Stimulated activated CD4-positive, alpha-beta T cell treated with anti-CD3 and anti-CD28 coated beads, Interleukin-15, amount 100 ng/mL, for 48 hours (primary cell): ENCODE results near the gene PLCH2.
"Not testable (repeated sequence)": the region's sequence is repeated elsewhere in the genome, so short reads cannot be mapped to it uniquely, and the experiment has no call there.

Experiments
- DNase-seq, 2 donors: peaks; one replicate each; pipeline ENCODE4 v3.0.0-alpha.2; 2020; ENCODE audit warnings: low read depth in 2 of 2

PLCH2 gene

DNA sequence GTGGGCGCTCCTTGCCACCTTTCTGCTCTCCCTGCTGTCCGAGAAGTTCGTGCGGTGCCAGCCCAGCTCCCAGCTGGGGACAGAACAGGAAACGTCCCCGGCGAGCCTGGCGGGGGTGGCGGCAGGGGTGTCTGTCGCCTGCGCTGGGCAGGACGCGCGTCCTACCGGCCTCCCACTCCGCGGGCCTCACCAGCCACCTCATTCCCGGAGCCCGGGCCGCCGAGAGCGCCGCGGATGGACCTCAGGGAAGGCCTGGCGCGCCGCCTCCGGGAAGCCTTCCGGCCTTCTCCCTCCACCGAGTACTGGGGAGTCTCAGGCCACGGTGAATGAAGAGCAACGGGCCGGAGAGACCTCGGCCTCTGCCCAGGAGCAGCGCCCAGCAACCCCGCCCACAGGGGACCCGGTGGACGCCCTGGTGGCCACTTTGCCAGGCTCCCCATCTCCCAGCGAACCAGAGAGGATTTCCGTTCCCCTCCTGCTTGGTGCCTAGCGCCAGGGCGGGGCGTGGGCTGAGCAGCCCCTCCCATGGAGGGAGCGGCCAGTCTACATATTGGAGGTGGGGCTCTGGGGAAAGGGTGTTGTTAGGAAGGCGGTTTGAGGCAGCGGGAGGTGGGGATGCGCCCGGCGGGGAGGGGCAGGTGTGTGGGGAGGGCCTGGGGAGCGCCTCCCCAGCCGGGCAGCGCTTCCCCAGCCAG lies 70.6 kb downstream of the PLCH2 start:
- peak; percentile 74 to 78 for DNase-seq

DNA sequence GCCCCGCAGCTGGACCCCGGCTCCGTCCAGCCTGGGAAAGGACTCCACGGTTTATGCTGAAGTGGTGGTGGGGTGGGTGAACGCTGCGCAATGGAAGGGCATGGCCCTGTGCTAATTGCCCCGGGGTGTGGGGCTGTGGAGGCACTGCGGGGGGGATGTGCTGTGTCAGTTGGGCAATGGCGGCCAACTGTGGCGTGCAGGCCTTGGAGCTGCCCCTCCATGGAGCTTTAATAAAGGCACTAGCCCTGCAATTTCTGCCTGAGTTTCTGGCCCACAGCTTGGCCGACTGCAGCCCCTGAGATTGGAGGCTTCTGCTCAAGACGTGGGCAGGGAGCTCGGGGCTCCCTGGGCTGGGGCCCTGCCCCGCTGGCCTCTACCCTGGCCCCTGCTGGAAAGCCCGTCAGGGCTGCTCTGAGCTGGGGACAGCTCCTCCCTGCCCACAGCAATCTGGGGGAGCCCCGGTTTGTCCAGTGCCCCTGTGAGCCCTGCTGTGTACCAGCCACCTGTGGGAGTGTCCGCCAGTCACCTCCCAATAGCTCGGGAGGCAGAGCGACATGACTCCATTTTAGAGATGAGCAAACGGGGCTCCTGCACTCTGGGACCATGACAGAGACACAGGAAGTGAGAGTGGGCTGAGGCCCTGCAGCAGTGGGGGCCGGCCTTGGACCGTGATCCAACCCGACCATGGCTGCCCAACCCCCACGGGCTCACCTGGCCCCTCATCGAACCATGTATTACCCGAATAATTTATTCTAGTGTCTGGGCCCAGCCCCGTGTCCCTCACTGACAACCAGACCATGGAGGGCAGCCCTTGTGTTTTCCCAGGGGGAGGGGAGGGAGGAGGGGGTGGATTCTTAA lies 71.3 kb downstream of the PLCH2 start:
- DNase-seq = peak; percentile 59 to 66

DNA sequence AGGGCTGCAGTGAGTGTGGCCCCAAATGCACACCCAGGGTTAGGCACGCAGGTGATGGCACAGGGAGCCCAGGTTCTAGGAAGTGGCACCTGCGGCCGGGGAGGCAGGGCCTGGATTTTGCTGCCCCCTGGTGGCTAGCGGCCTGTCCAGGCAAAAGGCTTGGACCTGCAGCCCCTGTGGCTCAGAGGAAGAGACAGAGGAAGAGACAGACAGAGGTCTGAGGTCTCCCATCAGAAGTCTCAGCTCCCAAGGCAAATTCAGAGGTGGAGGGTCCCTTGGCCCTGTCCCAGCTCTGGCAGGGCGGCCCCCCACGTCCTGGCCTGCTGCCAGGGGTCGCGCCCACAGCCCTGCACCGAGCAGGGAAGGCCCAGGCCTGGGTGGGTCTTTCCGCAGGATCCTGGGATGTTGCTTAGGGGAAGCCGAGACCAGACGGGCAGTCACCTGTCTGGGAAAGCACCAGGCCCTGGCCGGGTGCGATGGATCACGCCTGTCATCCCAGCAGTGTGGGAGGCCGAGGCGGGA lies 72.0 kb downstream of the PLCH2 start:
- peak; percentile 74 to 85 for DNase-seq

DNA sequence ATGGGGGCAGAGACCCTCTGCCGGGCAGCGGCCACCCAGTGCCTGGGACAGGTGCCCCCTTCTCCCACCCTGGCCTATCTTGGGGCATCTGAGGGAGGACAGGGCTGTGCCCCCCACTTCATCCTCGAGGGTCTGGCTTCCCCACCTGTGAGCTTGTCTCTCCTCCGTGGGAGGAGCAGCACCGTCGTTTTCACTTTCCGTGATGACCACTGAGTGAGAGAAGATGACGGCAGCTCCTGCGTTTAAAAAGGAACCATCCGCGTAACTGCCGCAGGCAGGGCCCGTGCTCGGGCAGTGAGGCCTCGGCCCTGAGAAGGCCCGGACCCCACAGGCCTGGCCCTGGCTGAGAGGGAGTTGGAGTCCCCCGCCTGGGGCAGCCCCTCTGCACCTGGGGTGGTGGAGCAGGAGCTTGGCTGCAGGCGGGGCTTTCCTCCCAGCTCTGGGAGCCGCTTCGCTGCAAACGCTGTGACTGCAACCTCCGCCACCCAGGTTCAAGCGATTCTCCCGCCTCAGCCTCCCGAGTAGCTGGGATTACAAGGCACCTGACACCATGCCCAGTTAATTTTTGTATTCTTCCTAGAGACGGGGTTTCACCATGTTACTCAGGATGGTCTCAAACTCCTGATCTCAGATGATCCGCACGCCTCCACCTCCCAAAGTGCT lies 73.4 kb downstream of the PLCH2 start:
- DNase-seq = not testable (repeated sequence)

DNA sequence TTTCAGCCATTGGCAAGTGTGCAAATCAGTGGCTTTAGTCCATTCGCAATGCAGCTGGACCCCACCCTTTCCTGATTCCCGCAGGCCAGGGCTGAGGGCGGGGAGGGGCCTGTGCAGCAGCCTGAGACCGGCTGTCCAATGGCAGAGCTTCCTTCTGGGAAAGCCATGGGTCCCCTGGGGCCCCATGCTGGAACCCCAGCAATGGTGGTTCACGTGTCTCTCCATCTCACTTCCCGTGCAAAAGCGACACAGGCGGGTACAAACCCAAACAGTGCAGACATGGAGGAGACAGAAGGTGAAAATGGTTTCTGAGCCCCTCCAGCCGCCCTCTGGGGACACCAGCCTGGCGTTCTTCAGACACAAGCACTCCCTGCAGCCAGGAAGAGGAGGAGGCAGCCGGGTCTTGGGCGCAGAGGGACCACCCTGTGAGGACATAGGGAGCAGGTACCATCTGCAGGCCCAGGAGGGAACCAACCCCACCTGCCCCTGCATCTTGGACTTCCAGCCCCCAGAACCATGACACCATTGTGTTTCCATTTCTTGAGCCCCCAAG lies 74.3 kb downstream of the PLCH2 start:
- not testable (repeated sequence) for DNase-seq

DNA sequence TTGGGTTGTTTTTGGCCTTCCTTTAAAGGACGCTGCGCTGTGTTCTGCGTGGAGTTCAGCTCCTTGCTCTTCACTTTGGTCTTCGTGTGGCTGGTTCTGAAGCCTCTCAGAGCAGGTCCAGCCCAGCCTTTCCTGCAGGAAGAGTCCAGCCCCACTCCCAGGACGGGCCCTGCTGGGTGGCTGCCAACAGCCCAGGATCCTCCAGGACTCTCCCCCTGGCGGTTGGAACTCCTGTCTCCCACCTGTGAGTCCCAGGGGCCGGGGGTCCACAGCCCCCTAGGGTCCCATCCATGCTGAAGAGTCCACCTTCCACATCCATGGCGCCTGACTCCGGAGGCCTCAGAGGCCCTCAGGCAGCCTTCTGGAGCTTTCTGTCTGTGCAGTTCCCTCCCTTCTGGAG lies 75.5 kb downstream of the PLCH2 start:
- DNase-seq = not testable (repeated sequence)

DNA sequence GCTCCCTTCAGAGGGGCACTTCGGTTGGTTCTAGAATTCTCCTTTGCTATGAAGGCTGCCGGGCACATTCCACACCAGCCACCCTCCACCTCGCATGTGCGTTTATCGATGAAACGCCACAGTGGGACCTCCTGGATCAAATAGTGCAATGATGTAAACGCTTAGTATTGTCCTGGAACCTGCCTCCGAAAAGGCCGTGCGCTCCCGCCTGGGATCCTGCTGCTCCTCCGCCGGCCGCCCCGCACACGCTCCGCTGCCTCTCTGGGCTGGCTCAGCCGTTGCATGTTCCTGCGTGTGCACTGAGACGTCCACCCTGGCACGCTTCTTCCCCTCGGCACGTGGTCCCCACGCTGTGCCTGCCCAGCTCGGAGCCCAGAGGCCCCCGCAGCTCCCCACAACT lies 76.1 kb downstream of the PLCH2 start:
- DNase-seq = no peak

DNA sequence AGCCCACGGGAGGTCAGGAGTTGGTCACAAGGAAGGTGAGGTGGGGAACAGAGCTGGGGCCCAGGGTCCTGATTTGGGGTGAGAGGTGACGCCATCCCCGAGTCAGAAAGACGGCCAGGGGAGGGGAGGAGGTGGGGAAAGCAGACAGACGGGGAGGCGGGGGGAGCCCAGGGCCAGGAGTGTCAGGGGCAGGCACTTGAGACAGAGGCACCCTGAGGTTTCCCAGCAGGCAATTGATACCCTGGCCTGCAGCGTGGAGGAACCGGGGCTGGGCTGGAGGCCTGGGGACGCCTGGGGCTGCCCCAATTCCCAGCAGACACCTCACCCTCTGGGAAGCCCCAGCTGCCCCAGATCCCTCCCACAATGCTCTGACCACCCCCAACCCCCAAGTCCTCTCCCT lies 77.0 kb downstream of the PLCH2 start:
- DNase-seq = not testable (repeated sequence)

DNA sequence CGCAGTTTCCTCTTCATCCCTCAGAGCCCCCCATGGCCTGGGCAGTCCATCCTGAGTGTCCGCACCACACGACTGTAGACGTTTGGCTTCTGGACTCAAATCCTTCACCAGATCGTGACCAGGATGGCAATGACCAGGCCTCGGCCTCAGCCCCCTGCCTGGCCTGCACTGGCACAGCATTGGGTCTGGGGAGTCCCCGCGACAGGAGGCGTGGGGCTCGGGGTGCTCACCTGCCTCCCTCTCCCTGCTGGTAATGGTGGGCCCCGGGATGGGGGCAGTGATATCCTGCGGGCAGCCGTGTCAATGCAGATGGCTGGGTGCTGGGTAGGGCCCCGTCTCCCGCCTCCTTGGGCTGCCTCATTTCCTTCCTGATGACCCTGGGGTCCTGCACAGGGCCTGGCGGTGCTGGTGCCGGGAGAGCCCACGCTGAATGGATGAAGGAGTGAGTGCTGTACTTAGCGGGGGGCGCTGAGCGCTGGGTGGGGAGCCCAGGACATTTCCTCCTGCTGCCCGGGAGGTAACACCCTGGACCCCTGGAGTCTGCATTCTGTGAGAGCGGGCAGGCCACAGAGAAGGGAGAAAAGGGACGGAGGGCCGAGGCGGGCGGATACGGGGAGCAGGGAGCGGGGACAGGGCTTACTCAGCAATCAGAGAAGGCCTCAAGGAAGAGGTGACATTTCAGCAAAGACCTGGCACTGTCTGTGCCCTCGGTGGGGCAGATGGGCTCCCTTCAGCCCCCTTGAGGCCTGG lies 78.0 kb downstream of the PLCH2 start:
- DNase-seq = no peak

DNA sequence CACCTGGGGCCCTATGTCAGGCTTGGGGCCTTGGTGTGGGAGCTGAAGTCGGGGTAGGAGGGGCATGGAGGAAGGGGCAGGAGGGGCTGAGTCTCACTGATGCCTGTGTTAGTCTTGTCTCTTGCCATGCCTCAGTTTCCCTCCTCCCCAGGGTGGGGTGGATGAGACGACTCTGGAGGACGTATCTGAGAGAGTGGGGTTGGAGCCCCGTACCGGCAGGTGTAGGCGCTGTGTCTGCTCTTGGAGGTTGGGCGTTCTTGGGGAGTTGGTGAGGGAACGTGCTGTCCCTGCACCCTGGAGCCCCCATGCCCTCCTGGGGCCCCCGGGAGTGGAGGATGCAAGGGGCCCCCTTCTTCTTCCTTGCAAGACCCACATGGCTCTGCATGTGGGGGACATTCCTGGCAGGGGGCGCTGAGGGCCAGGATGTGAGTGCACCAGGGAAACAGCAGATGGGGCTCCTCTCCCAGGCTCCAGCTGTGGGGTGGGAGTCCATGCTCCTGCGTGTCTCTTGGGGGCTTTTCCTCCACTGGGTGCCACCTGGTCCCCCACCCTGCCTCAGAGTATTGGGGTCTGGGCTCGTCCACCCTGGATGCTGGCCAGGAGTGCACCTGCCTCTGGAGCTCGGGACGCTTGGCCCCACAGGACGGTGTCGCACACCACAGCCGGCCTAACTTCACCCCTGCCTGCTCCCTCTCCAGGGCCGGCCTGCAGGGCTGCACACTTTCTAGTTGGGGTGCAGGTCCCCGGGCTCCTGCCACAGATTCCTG lies 78.7 kb downstream of the PLCH2 start:
- no peak for DNase-seq
